ENCODE measurements around the gene NUDT22. TPM values are rescaled to one million over a fixed set of nuclear protein-coding genes. Genes with fewer than 3 reads are reported as not detected.

The NUDT22 gene
- total and polyA plus RNA-seq, 2 of the 4 experiments (the other 2 are of a cell fraction) = 21.3 to 44.6 TPM

DNA sequence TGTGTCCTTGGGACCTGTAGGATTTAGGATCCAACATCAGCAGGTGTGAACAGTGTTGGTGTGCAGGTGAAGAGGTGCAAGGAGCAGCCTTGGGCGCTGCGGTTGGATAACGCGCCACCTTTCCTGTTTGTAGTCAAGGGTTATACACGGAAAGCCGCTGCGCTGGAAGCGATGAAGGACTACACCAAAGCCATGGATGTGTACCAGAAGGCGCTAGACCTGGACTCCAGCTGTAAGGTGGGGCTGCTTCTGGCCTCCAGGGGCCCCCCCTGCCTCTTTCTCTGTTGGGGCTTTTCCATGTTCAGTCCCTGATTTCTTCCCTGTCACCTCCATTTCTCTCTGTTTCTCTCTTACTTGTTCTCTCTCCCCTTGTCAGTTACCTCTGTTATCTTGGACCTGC lies 23.1 kb upstream of the NUDT22 start:
- Histone ChIP-seq H3K56ac (ENCODE audit: extremely low read depth, insufficient read depth, low read length) (no peak overlapping the region), H4K5ac (ENCODE audit: low read depth, low read length) (no peak overlapping the region), H3K27me3 (ENCODE audit: control insufficient read depth, insufficient read depth, low read length) (no peaks in the 10 kb centered on the region), H4K91ac (ENCODE audit: insufficient read depth, low read depth, low read length) (no peak overlapping the region), H3K9me1 (ENCODE audit: insufficient read depth, low read length) (no peaks in the 10 kb centered on the region), H2BK15ac (ENCODE audit: low read depth, low read length) (no peak overlapping the region), H3K14ac (replicated peaks; ENCODE audit: low read depth, low read length) (no peak overlapping the region), H4K8ac (ENCODE audit: low read depth in 2 of 2, low read length in 2 of 2) (no peak overlapping the region), H3K9ac (ENCODE audit: low read depth, low read length) (no peak overlapping the region), H4K20me1 (ENCODE audit: insufficient read depth, low read length) (peaks cover 13% of the 10 kb centered on the region; the same call in 1 of the 2 replicates), H3K4me1 (ENCODE audit: control insufficient read depth, insufficient read depth, low read length) (peaks cover 9% of the 10 kb centered on the region), H2BK20ac (ENCODE audit: low read depth, low read length) (no peak overlapping the region), H2AK9ac (replicated peaks; ENCODE audit: low read depth, low read length, poor library complexity) (no peak overlapping the region), H2AK5ac (ENCODE audit: low read depth, low read length) (no peak overlapping the region), H3K36me3 (ENCODE audit: control insufficient read depth, insufficient read depth, low read length) (peaks cover 61% of the 10 kb centered on the region), H2AFZ (replicated peaks; ENCODE audit: low read length, poor library complexity) (no peak overlapping the region), H2BK120ac (ENCODE audit: low read depth, low read length) (no peak overlapping the region), H3K4me2 (ENCODE audit: low read depth, low read length) (no peak overlapping the region), H3K9me3 (ENCODE audit: control insufficient read depth, insufficient read depth, low read length) (no peaks in the 10 kb centered on the region), H3K27ac (ENCODE audit: insufficient read depth, low read length) (no peak overlapping the region), H3K18ac (ENCODE audit: low read depth, low read length) (no peak overlapping the region), H3K4ac (ENCODE audit: low read depth, low read length) (no peak overlapping the region), H3K23ac (ENCODE audit: low read depth, low read length) (no peak overlapping the region), H3K4me3 (ENCODE audit: insufficient read depth, low read depth, low read length) (no peak overlapping the region), H3K79me1 (ENCODE audit: low read depth in 1 of 2, low read length in 2 of 2) (peaks cover 0 to 40% of the 10 kb centered on the region in 2 experiments; a peak in 3 of 4 replicates), H2BK5ac (ENCODE audit: low read depth, low read length, poor library complexity, severe bottlenecking) (no peak overlapping the region)
- dilution Hi-C loops (cut with HindIII; ENCODE audit: low sequenced_read_pairs, unreplicated experiment) = no loop called here
- TF ChIP-seq FOS (IDR thresholded peaks at IDR 0.05; ENCODE audit: low read depth, low read length) (no peak), POLR2A (IDR thresholded peaks at IDR 0.05; ENCODE audit: low read depth, low read length) (no peak), CHD1 (IDR thresholded peaks at IDR 0.05; ENCODE audit: low read depth, low read length) (no peak), MAFK (IDR thresholded peaks at IDR 0.05; ENCODE audit: low read depth, low read length) (no peak), BHLHE40 (IDR thresholded peaks at IDR 0.05; ENCODE audit: low read depth, low read length) (no peak), MAZ (IDR thresholded peaks at IDR 0.05; ENCODE audit: borderline replicate concordance, low read depth, low read length) (no peak), SMC3 (IDR thresholded peaks at IDR 0.05; ENCODE audit: low read depth, low read length) (no peak), CEBPB (IDR thresholded peaks at IDR 0.05; ENCODE audit: low read depth, low read length) (no peak), NFE2L2 (IDR thresholded peaks at IDR 0.05; ENCODE audit: low read depth, low read length) (no peak), RFX5 (IDR thresholded peaks at IDR 0.05; ENCODE audit: low read depth, low read length) (no peak), RAD21 (IDR thresholded peaks at IDR 0.05; ENCODE audit: low read length) (no peak), RCOR1 (IDR thresholded peaks at IDR 0.05; ENCODE audit: insufficient replicate concordance, low read length) (no peak), MXI1 (IDR thresholded peaks at IDR 0.05; ENCODE audit: borderline replicate concordance, low read depth, low read length) (no peak)
- in situ Hi-C loops (cut with MboI; ENCODE audit: low sequenced_read_pairs) = loop anchor here (5.0 kb wide), 1 partner anchor 99 kb away; the partner anchor contains the start of gene CATSPERZ
- POLR2A ChIA-PET (ENCODE audit: unreplicated experiment) = no interaction called here
- no TSS peak for BruUV-seq (replicated peaks)
- intact Hi-C loops (cut with micrococcal nuclease) = loop anchor here (10.0 kb wide), 1 partner anchor 452 kb away; no protein-coding TSS in a partner anchor
- ATAC-seq (ENCODE audit: low read depth) (no peak), DNase-seq (no peak)
- WGBS, 2 experiments (ENCODE audit: extremely low coverage in 2 of 2, insufficient read length in 1 of 2) = no CpG with 5 or more reads among the region's 9 CpGs
- CTCF ChIA-PET = interaction anchor here (2.0 kb wide), 1 partner anchor 98 kb away, joined by 12 read pairs; no protein-coding TSS in a partner anchor

All from IMR-90 (cell line).